HG03565 (cell line): ENCODE measurements around the gene RHBDL2.
"Not testable (repeated sequence)": the region's sequence is repeated elsewhere in the genome, so short reads cannot be mapped to it uniquely, and the experiment has no call there.

Experiments
- ATAC-seq: cut with Tn5 transposase; IDR thresholded peaks from one replicate; pipeline ENCODE4 v1.9.1; 2021; ENCODE audit warnings: mild to moderate bottlenecking, moderate library complexity; ENCODE audit not compliant: unreplicated experiment

The RHBDL2 gene, protein sequence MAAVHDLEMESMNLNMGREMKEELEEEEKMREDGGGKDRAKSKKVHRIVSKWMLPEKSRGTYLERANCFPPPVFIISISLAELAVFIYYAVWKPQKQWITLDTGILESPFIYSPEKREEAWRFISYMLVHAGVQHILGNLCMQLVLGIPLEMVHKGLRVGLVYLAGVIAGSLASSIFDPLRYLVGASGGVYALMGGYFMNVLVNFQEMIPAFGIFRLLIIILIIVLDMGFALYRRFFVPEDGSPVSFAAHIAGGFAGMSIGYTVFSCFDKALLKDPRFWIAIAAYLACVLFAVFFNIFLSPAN

GRCh38 chr1:38941527-38942019, at the start of gene RHBDL2:
RHBDL2 (minus strand) TSS chr1:38941830; CDS start chr1:38919212, 22,618 bp downstream.
- no peak for ATAC-seq

DNA sequence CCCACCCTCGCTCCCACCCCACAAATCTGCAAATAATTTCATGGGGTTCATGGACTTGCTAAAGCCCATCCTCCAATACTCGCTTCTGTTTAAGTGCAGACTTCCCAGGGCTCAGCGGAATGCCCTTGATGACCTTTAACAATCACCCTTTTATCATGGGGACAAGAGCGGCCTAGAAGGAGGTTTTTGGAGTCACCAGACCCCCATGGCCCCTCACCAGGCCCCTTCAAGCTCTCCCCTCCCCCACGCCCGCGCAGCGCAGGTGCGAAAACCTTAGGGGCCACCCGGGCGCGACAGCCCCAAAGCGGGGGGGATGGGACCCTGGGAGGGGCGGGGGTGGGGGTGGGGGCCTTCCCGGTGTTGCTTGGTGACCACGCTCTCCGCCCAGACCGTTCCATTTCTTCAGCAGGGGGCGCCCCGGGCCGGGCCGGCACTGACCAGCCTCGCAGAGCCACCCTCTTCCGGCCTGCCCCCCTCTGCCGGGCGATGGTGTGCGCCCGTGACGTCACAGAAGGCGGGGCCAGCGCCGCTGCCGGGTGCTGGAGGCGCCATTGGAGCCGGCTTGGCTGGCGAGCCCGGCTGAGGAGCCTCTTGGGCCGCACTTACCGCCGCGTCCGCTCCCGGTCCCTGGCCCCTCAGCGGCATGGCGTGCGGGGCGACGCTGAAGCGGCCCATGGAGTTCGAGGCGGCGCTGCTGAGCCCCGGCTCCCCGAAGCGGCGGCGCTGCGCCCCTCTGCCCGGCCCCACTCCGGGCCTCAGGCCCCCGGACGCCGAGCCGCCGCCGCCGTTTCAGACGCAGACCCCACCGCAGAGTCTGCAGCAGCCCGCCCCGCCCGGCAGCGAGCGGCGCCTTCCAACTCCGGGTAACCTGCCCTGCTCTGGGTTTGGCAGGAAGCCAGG, 49.4 kb upstream of the RHBDL2 start, which contains the start of gene AKIRIN1:
TSS of gene AKIRIN1 (plus strand) at position 539 of the 900 bp plus-strand sequence. CDS start at position 644, 105 bp downstream.
- peak; percentile 93 for ATAC-seq

GRCh38 chr1:38990386-38990737, 48.7 kb upstream of the RHBDL2 start:
- no peak for ATAC-seq

DNA sequence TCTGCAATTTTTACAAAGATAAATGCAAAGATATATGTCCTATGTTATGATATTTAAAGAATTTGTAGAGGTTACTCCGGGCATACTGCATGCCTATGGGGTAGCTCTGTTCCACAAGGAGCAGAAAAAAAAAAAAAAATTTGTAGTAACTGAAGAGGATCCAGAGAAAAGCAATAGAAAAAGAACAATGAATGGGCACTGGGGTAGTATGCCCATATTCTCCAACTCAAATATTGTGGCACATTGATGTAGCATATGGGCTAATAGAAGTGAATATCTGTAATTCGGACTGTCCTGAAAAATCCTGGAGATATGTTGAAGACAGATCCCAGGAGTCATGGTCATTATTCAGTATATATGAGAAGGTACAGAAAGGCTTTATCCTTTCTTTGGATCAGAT, 48.3 kb upstream of the RHBDL2 start:
- ATAC-seq = no peak

DNA sequence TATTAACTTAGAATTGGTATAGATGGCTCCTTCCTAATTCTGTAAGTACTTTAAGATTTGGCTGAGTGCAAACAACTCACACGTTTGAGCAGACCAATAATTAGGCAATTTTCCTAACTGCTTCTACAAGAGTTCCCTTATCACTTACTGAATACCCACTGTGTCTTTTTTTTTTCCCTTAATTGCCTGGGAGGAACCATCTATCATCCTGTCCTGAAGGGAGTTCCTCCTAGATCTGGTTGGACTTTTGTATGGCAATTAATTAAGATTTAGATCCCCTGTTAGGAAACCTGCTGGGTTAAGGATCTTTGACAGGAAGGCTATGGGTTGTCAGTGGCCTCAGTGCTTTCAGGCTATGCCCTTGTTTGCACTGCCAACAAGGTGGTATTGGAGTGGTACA, 37.8 kb upstream of the RHBDL2 start:
- ATAC-seq = not testable (repeated sequence)

DNA sequence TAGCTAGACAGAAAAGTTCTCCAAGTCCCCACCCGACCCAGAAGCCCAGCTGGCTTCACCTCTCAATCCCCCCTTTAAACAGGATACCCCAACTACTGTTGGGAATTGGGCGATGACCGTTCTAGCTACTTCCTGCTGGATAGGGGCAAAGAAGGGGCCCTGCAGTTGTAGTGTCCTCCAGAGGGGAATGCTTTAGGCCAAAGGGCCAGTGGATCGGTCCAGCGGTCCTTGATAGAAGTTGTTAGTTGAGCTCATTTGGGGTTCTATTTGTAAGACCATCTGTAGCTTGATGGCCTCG, 36.6 kb upstream of the RHBDL2 start:
- ATAC-seq = not testable (repeated sequence)

- ATAC-seq = not testable (repeated sequence)
Measured at GRCh38 chr1:38977399-38978244, 36.0 kb upstream of the RHBDL2 start.

DNA sequence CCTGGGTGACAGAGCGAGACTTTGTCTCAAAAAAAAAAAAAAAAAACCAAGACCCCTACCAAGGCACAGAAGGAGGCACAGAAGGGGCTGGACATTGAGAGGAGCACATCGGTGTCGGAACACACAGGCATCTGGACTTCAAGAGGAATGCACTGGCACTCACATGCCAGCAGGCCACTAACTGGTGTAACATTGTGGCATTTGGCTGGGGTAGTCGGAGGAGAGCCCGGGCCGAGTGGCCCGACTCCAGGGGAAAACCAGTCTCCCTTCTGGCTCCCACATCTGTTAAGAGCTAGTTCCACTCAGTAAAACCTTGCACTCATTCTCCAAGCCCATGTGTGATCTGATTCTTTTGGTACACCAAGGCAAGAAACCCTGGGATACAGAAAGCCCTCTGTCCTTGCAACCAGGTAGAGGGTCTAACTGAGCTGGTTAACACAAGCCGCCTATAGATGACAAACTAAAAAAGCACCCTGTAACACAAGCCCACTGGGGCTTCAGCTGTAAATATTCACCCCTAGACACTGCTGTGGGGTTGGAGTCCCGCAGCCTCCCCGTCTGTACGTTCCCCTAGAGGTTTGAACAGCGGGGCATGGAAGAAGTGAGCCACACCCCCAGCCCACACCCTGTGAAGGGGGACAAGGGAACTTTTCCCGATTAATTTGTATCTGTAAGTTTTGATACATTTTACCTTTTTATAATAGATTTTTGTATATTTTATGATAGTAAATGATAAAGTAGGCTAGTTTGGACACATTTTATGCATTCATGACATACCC, 32.2 kb upstream of the RHBDL2 start:
- no peak for ATAC-seq

GRCh38 chr1:38973145-38973544, 31.5 kb upstream of the RHBDL2 start:
- not testable (repeated sequence) for ATAC-seq

DNA sequence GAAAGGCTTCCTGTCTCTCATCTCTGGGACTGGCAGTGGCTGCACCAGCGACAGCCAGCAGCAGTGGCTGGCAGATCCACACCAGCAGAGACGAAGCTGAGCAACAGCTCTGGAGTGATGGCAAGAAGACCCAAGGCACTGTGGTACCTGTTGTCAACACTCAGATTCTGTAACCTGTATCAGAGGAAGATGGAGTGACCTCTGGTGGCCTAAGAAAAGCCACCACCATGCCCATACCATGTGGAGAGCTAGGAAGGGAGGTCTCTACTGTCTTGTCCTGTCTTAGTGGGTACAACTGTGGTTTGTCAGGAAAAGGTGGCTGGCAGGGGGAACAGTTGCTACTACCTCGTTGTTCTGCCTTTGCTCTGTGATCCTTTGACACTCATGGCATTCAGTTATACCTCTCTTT, 22.5 kb upstream of the RHBDL2 start:
- ATAC-seq = no peak

DNA sequence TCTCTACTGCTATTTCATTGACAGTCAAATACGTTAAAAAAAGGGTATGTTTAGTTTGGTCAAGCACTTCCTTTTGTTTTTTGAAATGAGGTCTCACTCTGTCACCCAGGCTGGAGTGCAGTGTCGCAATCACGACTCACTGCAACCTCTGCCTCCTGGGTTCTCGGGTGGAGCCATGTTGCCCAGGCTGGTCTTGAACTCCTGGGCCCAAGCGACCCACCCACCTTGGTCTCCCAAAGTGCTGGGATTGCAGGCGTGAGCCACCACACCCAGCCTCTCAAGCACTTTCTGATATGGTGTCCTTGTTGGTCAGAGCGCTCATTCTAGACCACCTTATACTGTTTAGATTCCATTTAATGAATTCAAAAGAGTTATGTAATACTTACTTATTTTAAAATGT, 20.9 kb upstream of the RHBDL2 start:
- no peak for ATAC-seq

GRCh38 chr1:38962113-38962512, 20.5 kb upstream of the RHBDL2 start:
- ATAC-seq = no peak

- no peak for ATAC-seq
Measured at GRCh38 chr1:38958967-38959366, 17.3 kb upstream of the RHBDL2 start.

DNA sequence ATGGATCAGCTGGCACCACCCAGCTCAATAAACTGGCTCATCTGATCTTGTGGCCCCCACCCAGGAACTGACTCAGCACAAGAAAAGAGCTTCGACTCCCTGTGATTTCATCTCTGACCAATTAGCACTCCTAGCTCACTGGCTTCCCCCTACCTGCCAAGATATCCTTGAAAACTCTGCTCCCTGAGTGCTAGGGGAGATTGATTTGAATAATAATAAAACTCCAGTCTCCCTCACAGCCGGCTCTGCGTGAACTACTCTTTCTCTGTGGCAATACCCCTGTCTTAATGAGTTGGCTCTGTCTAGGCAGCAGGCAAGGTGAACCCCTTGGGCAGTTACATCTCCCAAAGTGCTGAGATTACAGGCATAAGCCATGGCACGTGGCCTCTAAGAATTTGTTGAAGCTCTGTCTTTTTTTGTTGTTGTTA, 11.8 kb upstream of the RHBDL2 start:
- ATAC-seq = no peak

- no peak for ATAC-seq
Measured at GRCh38 chr1:38950553-38950952, 8.9 kb upstream of the RHBDL2 start.

DNA sequence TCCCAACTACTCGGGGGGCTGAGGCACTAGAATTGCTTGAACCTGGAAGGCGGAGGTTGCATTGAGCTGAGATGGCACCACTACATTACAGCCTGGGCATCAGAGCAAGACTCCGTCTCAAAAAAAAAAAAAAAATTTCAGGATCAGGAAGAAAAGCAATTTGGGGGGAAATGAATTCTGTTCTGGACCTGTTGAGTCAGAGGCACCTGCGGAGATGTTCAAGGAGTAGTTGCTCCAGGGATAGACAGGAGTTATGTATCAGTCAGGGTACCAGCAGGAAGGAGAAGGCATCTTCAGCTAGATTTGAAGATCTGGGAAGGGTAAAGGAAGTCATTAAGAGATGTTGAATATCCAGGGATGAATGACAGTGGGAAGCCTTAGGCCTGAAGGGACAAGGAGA, 2.9 kb upstream of the RHBDL2 start:
- no peak for ATAC-seq

GRCh38 chr1:38942664-38943428, 1.2 kb upstream of the RHBDL2 start:
- ATAC-seq = no peak

DNA sequence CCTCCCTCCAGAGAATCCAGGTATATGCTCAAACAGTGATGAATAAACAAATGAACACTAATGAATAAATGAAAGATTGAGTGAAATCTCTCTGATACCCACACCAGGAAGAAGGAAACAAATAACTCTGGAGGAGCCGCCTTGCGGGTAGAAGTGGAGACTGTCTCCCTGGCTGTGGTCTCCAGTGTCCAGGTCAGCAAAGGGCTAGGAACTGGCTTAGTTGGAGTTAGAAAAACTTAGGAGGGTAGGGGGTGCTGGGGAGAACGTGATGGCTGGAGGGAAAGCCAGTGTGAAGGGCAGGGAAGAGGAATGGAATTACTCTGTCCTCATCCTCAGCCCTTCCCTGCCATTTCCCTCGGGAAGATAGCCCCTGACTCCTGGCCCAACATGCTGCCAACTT, 537 bp downstream of the RHBDL2 start:
- ATAC-seq = no peak

DNA sequence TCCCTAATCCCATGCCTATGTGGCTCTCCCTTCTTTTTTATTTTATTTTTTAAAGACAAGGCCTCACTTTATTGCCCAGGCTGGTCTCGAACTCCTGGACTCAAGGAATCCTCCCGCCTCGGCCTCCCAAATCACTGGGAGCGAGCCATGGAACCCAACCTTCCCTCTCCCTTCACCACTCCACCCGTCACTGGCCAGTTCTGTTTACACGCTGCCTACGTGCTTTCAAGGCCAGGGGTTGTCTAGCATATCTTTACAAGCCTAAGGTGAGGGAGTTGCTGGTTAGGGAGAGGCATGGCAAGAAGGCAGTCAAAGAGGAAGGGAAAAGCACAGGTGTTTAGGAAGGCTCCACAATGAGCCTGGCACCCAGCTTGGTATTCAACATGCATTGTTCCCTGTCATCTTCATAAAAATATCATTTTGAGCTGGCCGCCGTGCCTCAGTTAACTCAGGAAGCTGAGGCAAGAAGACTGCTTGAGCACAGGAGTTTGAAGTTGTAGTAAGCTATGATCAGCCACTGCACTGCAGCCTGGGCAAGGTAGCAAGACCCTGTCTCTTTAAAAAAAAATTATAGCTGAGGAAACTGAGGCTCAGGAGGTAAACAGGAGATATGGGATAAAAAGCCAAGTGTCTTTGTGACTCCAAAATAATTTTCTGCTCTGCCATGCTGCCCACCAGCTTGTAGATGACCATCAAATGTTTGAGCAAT, 1.1 kb downstream of the RHBDL2 start:
- ATAC-seq = no peak
